K562 (cell line): Measurements from ENCODE around the gene CD248. TPM values are rescaled to one million over a fixed set of nuclear protein-coding genes. Genes with fewer than 3 reads are reported as not detected.
A peak's percentile ranks its signal among the peaks of the same experiment; 100 is the strongest.

Source experiments
- BMI1 ChIP-seq: fragments of 150-350 bp; IDR thresholded peaks from 2 replicates; pipeline ENCODE4 v1.6.1; 2014; ENCODE audit warnings: low read length
- EGR1 ChIP-seq: fragments of 450-650 bp; conservative IDR thresholded peaks from 2 replicates; pipeline ENCODE4 v1.6.1; 2017; ENCODE audit warnings: mild to moderate bottlenecking
- HNRNPH1 ChIP-seq: fragments of 200-400 bp; formaldehyde crosslinking; optimal IDR thresholded peaks from 2 replicates; pipeline ENCODE3; 2017; ENCODE audit warnings: low read depth, mild to moderate bottlenecking, low read length, moderate library complexity
- NCOR1 ChIP-seq: fragments of 450-650 bp; IDR thresholded peaks from 2 replicates; pipeline ENCODE4 v1.6.1; 2016; ENCODE audit warnings: mild to moderate bottlenecking, moderate library complexity
- PTRF ChIP-seq: fragments of 450-650 bp; IDR thresholded peaks from 2 replicates; pipeline ENCODE4 v1.6.1; 2016; ENCODE audit warnings: mild to moderate bottlenecking, missing genetic modification characterization, missing compliant biosample characterization
- RBFOX2 ChIP-seq: fragments of 200-400 bp; formaldehyde crosslinking; IDR thresholded peaks from 2 replicates; pipeline ENCODE4 v1.6.1; 2017; ENCODE audit warnings: low read depth, mild to moderate bottlenecking, low read length, moderate library complexity
- RUNX1 ChIP-seq: sonication (generic); IDR thresholded peaks from 2 replicates; pipeline ENCODE4 v1.6.1; 2016; ENCODE audit warnings: antibody characterized with exemption, low read depth
- SP1 ChIP-seq: sonication (generic); formaldehyde crosslinking; IDR thresholded peaks from 2 replicates; pipeline ENCODE4 v1.8.1; 2022; ENCODE audit warnings: mild to moderate bottlenecking, missing genetic modification reagents
- STAT5B ChIP-seq: fragments of 250-450 bp; sonication (Bioruptor Pico); IDR thresholded peaks from 2 replicates; pipeline ENCODE4 v1.8.0; 2021; ENCODE audit warnings: mild to moderate bottlenecking, inconsistent platforms
- TEAD4 ChIP-seq, 2 experiments: sonication (generic) in 1 of 2; formaldehyde crosslinking in 1 of 2; IDR thresholded peaks; 2 replicates each; pipeline versions ENCODE4 v1.6.1 to v1.8.0; 2012 to 2022; ENCODE audit warnings: borderline replicate concordance in 1 of 2, inconsistent platforms in 1 of 2, low read length in 1 of 2, mild to moderate bottlenecking in 1 of 2, missing genetic modification reagents in 1 of 2
- TSC22D4 ChIP-seq: fragments of 450-650 bp; IDR thresholded peaks from 2 replicates; pipeline ENCODE4 v1.6.1; 2016; ENCODE audit warnings: missing genetic modification characterization, missing biosample characterization, control low read depth
- XRCC5 ChIP-seq: fragments of 200-400 bp; formaldehyde crosslinking; IDR thresholded peaks from 2 replicates; pipeline ENCODE4 v1.6.1; 2017; ENCODE audit warnings: low read depth, mild to moderate bottlenecking, low read length
- polyA plus RNA-seq, 8 experiments: library from polyadenylated mRNA; depleted of rRNA in 4 of 8; stranded (reverse) in 5 of 8; unstranded in 3 of 8; fragments of >200 nt; fragmentation: Nextera tagmentation in 2 of 8; fragmentation: Illumina TruSeq in 1 of 8; extraction: Ambion mirVana in 2 of 8; extraction: Trizol in 1 of 8; gene quantifications; 2 replicates each; pipeline versions ENCODE4 v1.2.1 to v1.2.3, GENCODE V29; 2011 to 2014; ENCODE audit warnings: inconsistent platforms in 1 of 8, missing spikeins in 1 of 8
- total RNA-seq, 7 experiments: library from RNA; depleted of rRNA in 6 of 7; stranded (reverse); fragments of >200 nt in 6 of 7; fragmentation: Illumina TruSeq in 2 of 7; extraction: Trizol in 2 of 7; gene quantifications; 2 replicates each; pipeline versions ENCODE4 v1.2.1 to v1.2.3, GENCODE V29; 2011 to 2021; ENCODE audit warnings: low replicate concordance in 1 of 7
- TF ChIP-seq, protein P1 (sequence below): fragments of 200-400 bp; formaldehyde crosslinking; IDR thresholded peaks from 2 replicates; pipeline ENCODE4 v1.6.1; 2017; ENCODE audit warnings: mild to moderate bottlenecking, low read depth, low read length, moderate library complexity
- TF ChIP-seq, protein P2 (sequence below): fragments of 250-450 bp; sonication (Bioruptor Pico); IDR thresholded peaks from 2 replicates; pipeline ENCODE4 v1.4.0; 2020
- TF ChIP-seq, protein P3 (sequence below), 2 experiments: fragments of 450-650 bp in 1 of 2; sonication (generic) in 1 of 2; formaldehyde crosslinking; conservative IDR thresholded peaks; 2 replicates each; pipeline versions ENCODE4 v1.4.0 to v1.8.1; 2020 to 2022; ENCODE audit warnings: mild to moderate bottlenecking in 1 of 2, missing genetic modification reagents in 1 of 2
- TF ChIP-seq, protein P4 (sequence below): fragments of 450-650 bp; IDR thresholded peaks from 2 replicates; pipeline ENCODE4 v1.6.1; 2017; ENCODE audit warnings: antibody characterized with exemption, mild to moderate bottlenecking
- TF ChIP-seq, protein P5 (sequence below): fragments of 250-450 bp; sonication (Bioruptor Pico); IDR thresholded peaks from 2 replicates; pipeline ENCODE4 v1.5.1; 2021; ENCODE audit warnings: mild to moderate bottlenecking

The CD248 gene
- total and polyA plus RNA-seq, 9 of the 15 experiments (the other 6 are each of a cell fraction or from before 2014, with no cell fraction given): 0.09 TPM; not detected in 8

DNA sequence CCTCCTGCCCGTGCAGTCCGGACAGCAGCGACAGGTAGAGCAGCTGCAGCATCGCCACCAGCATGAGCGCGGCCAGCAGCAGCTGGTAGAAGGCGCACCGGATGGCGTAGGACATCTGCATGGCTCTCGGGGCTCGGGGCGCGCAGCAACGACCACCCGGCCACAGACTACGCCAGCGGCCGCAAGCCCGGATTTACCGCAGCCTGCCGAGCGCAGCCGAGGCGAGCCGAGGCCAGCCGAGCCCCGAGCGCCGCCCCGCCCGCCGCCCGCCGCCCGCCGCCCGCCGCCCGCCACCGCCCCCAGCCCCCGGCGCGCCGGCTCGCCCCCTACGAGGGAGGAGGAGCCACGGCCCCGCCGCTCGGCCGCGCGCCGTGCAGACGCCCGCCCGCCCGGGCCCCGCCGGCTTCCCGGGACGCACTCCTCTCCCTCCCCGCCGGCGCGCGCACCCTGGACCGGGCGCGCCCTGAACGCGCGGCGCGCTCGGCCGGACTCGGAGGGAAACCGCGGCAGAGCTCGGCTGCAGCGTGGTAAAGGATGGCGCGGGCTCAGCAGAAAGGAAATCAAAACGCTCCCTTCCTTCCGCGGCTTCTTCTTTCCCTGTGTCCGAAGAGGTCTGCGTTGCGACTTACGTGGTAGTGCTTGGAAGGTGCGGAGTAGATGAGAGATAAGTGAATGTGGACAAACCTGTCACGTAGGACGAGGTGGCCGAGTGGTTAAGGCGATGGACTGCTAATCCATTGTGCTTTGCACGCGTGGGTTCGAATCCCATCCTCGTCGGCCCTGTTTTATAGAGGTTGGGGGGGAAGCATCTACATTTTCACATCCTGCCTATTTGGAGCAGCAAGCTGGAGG lies 30.8 kb upstream of the CD248 start, which contains the start of gene B4GAT1 (continued):
- TF ChIP-seq EGR1 (peak; percentile 38), RBFOX2 (peak; percentile 71), TEAD4 (IDR thresholded peaks at IDR 0.05; ENCODE audit: low read length) (peak; percentile 80), TEAD4 (CRISPR knock-in tag; IDR thresholded peaks at IDR 0.05; ENCODE audit: borderline replicate concordance) (no peak), XRCC5 (peak; percentile 88; the same call in 1 of the 2 replicates), NCOR1 (no peak), PTRF (tag) (no peak), BMI1 (no peak), TSC22D4 (tag) (no peak), STAT5B (CRISPR knock-in tag) (no peak), RUNX1 (no peak), SP1 (CRISPR knock-in tag) (peak; percentile 93), HNRNPH1 (no peak)
- TF ChIP-seq, protein P1, sequence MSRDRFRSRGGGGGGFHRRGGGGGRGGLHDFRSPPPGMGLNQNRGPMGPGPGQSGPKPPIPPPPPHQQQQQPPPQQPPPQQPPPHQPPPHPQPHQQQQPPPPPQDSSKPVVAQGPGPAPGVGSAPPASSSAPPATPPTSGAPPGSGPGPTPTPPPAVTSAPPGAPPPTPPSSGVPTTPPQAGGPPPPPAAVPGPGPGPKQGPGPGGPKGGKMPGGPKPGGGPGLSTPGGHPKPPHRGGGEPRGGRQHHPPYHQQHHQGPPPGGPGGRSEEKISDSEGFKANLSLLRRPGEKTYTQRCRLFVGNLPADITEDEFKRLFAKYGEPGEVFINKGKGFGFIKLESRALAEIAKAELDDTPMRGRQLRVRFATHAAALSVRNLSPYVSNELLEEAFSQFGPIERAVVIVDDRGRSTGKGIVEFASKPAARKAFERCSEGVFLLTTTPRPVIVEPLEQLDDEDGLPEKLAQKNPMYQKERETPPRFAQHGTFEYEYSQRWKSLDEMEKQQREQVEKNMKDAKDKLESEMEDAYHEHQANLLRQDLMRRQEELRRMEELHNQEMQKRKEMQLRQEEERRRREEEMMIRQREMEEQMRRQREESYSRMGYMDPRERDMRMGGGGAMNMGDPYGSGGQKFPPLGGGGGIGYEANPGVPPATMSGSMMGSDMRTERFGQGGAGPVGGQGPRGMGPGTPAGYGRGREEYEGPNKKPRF: no peak
- TF ChIP-seq, protein P2, sequence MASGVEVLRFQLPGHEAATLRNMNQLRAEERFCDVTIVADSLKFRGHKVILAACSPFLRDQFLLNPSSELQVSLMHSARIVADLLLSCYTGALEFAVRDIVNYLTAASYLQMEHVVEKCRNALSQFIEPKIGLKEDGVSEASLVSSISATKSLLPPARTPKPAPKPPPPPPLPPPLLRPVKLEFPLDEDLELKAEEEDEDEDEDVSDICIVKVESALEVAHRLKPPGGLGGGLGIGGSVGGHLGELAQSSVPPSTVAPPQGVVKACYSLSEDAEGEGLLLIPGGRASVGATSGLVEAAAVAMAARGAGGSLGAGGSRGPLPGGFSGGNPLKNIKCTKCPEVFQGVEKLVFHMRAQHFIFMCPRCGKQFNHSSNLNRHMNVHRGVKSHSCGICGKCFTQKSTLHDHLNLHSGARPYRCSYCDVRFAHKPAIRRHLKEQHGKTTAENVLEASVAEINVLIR: no peak
- TF ChIP-seq, protein P3, sequence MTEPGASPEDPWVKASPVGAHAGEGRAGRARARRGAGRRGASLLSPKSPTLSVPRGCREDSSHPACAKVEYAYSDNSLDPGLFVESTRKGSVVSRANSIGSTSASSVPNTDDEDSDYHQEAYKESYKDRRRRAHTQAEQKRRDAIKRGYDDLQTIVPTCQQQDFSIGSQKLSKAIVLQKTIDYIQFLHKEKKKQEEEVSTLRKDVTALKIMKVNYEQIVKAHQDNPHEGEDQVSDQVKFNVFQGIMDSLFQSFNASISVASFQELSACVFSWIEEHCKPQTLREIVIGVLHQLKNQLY (CRISPR knock-in tag; conservative IDR thresholded peaks at IDR 0.05): peak in 1 of 2 experiments; percentile 29; a peak in 1 of 4 replicates
- TF ChIP-seq, protein P4, sequence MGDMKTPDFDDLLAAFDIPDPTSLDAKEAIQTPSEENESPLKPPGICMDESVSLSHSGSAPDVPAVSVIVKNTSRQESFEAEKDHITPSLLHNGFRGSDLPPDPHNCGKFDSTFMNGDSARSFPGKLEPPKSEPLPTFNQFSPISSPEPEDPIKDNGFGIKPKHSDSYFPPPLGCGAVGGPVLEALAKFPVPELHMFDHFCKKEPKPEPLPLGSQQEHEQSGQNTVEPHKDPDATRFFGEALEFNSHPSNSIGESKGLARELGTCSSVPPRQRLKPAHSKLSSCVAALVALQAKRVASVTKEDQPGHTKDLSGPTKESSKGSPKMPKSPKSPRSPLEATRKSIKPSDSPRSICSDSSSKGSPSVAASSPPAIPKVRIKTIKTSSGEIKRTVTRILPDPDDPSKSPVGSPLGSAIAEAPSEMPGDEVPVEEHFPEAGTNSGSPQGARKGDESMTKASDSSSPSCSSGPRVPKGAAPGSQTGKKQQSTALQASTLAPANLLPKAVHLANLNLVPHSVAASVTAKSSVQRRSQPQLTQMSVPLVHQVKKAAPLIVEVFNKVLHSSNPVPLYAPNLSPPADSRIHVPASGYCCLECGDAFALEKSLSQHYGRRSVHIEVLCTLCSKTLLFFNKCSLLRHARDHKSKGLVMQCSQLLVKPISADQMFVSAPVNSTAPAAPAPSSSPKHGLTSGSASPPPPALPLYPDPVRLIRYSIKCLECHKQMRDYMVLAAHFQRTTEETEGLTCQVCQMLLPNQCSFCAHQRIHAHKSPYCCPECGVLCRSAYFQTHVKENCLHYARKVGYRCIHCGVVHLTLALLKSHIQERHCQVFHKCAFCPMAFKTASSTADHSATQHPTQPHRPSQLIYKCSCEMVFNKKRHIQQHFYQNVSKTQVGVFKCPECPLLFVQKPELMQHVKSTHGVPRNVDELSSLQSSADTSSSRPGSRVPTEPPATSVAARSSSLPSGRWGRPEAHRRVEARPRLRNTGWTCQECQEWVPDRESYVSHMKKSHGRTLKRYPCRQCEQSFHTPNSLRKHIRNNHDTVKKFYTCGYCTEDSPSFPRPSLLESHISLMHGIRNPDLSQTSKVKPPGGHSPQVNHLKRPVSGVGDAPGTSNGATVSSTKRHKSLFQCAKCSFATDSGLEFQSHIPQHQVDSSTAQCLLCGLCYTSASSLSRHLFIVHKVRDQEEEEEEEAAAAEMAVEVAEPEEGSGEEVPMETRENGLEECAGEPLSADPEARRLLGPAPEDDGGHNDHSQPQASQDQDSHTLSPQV: peak; percentile 83; the same call in 1 of the 2 replicates
- TF ChIP-seq, protein P5, sequence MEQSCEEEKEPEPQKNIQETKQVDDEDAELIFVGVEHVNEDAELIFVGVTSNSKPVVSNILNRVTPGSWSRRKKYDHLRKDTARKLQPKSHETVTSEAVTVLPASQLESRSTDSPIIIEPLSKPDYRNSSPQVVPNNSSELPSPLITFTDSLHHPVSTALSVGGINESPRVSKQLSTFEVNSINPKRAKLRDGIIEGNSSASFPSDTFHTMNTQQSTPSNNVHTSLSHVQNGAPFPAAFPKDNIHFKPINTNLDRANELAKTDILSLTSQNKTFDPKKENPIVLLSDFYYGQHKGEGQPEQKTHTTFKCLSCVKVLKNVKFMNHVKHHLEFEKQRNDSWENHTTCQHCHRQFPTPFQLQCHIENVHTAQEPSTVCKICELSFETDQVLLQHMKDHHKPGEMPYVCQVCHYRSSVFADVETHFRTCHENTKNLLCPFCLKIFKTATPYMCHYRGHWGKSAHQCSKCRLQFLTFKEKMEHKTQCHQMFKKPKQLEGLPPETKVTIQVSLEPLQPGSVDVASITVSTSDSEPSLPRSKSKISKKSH (CRISPR knock-in tag): no peak
